Neural cell (in vitro differentiated cells): ENCODE data around the gene STIM1.

ENCODE experiments used
- CTCF ChIP-seq: fragments of 450-650 bp; IDR thresholded peaks from 2 replicates; pipeline ENCODE4 v1.5.1; 2014; ENCODE audit warnings: antibody characterized with exemption, mild to moderate bottlenecking, moderate library complexity; ENCODE audit not compliant: poor library complexity, severe bottlenecking
- TAF1 ChIP-seq: IDR thresholded peaks from 2 replicates; pipeline ENCODE4 v1.6.1; 2012; ENCODE audit warnings: low read depth
- TF ChIP-seq, protein P1 (sequence below): IDR thresholded peaks from 2 replicates; pipeline ENCODE4 v1.6.1; 2012; ENCODE audit warnings: borderline replicate concordance

GRCh38 chr11:3817181-3817800, 38.2 kb upstream of the STIM1 start:
- TF ChIP-seq, protein P1, sequence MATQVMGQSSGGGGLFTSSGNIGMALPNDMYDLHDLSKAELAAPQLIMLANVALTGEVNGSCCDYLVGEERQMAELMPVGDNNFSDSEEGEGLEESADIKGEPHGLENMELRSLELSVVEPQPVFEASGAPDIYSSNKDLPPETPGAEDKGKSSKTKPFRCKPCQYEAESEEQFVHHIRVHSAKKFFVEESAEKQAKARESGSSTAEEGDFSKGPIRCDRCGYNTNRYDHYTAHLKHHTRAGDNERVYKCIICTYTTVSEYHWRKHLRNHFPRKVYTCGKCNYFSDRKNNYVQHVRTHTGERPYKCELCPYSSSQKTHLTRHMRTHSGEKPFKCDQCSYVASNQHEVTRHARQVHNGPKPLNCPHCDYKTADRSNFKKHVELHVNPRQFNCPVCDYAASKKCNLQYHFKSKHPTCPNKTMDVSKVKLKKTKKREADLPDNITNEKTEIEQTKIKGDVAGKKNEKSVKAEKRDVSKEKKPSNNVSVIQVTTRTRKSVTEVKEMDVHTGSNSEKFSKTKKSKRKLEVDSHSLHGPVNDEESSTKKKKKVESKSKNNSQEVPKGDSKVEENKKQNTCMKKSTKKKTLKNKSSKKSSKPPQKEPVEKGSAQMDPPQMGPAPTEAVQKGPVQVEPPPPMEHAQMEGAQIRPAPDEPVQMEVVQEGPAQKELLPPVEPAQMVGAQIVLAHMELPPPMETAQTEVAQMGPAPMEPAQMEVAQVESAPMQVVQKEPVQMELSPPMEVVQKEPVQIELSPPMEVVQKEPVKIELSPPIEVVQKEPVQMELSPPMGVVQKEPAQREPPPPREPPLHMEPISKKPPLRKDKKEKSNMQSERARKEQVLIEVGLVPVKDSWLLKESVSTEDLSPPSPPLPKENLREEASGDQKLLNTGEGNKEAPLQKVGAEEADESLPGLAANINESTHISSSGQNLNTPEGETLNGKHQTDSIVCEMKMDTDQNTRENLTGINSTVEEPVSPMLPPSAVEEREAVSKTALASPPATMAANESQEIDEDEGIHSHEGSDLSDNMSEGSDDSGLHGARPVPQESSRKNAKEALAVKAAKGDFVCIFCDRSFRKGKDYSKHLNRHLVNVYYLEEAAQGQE: no peak
- TF ChIP-seq CTCF (no peak), TAF1 (no peak)
